ENCODE data around the gene MLLT6.

MLLT6 gene

DNA sequence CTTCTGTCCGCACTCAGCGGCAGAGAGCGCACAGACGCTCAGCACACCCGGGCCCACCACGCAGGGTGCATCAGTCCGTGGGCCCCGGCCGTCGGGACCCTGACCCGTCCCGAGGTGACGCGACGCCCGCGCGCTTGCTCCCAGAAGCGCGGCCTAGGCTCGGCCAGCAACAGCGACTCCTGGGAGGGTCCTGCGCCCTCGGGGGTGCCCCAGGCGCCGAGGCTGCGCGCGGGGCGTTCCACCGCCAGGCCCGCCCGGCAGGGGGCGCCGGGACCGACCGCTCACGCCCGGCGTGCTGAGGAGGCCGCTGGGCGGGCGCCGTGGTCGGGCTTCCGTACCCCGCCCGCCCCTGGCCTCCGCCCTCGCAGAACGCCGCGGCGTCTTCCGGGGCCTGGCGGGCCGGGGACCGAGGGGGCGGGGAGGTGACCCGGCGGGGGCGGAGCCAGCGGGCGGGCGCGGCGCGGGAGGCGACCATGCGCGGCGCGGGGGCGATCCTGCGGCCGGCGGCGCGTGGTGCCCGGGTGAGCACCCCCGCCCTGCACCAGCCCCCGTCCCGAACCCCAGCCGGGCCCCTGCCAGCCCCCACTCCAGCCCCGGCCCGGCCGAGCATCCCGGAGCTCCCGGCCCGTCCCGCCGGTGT lies 24.9 kb downstream of the MLLT6 start, which contains the start of gene CISD3:
TSS of gene CISD3 (plus strand) at position 456 of the 640 bp plus-strand sequence. CDS start at position 474, 18 bp downstream.
- peak; percentile 19 for DNase-seq

DNA sequence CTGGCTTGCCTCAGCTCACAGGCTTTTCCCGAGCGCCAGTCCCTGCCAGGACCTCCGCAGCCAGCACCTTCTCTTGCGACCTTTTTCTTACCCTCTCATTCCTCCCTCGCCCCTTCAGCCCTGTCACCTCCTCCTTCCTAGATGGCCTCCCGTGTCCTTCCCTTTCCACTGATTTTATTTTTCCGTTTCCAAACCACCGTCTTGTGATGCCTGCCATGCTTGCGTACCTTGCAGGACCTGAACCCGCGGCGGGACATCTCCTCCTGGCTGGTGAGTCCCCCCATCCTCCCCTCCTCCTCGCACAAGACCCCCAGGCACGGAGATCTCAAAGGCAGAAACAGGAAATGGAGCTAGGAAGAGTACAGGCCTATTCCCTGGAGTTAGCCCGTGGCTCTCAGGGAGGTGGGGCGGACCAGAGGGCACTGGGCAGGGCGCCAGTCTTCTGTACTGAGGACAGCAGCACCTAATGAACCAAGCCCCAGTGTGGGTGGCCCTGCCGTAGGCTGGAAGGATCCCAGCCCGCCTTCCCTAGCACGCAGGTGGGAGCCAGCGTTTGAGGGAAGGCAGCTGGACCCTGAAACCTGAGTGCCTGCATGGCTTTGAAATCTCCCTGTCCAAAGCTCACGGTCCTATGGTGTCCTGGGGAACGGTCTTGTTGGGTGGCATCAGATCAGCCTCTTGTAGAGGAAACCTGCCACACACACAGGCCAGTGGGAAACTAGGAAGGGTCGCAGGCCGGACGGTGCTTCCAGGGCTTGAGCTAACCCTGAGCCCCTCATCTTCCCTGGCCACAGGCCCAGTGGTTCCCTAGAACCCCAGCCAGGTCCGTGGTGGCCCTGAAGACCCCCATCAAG lies 25.7 kb downstream of the MLLT6 start:
- peak; percentile 49 for DNase-seq

DNA sequence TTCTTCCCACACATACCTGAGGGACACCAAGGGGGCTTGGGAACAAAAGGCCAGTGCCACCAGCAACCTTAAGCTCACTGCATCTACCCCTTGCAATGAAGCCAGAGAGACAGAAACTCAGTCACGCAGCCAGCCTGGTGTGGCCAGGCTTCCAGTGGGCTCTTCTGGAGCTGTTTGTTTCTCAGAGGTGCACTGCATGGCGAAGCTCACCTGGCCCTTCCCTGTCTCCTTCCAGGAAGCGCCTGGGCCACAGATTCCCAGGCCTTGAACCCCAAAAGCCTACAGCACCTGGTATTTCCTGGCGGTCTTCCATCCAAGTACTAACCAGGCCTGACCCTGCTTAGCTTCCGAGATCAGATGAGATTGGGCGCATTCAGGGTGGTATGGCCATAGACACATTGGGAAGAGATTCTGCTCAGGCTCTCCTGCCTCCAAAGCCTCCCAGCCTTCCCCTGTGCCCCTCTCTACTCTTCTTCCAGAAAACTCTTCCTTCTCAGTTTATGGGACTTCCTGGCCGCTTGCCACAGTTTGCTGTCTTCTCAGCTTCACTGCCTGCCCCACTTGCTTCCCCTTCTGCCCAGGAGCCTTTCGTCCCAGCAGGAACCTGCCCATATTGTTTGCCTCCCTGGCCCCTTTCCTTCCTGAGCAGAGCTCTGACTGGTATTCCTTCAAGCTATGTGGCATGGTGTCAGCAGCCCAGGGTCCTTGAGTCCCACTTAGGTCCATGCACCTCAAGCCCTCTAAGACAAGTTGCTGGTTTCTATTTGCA lies 26.6 kb downstream of the MLLT6 start:
- DNase-seq: no peak

DNA sequence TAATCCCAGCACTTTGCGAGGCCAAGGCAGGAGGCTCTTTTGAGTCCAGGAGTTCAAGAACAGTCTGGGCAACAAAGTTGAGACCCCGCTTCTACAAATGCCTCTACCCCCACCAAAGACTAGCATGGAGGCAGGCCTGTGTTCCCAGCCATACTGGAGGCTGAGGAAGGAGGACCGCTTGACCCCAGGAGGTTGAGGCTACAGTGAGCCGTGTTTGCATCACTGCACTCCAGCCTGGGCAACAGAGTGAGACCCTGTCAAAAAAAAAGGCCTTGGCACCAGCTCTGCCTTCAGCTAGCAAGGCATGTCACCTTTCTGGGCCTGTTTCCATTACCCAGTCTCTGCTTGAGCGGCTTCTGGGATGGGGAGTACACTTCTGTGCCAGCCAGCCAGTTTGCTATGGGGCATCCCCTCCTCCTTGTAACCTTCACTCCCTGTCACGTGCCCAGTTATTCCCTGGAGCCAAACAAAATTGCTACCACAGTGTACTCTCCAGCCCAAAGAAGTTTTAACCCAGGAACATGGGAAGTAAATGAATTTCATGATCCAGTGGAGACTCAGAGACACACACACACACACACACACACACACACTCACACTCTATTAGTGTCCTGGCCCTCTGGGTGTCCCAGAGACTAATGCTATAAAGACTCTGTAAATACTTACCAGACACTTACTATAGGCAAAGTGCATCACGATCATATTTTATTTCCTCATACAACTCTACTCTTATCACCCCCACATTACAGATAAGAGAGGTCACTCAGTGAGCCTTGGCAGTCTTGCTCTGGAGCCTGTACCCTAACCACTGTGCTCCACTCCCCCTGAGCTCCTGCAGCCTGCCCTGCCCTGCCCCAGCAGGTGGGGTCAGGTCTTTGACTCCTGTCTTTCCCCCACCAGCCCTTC lies 27.6 kb downstream of the MLLT6 start:
- no peak for DNase-seq

DNA sequence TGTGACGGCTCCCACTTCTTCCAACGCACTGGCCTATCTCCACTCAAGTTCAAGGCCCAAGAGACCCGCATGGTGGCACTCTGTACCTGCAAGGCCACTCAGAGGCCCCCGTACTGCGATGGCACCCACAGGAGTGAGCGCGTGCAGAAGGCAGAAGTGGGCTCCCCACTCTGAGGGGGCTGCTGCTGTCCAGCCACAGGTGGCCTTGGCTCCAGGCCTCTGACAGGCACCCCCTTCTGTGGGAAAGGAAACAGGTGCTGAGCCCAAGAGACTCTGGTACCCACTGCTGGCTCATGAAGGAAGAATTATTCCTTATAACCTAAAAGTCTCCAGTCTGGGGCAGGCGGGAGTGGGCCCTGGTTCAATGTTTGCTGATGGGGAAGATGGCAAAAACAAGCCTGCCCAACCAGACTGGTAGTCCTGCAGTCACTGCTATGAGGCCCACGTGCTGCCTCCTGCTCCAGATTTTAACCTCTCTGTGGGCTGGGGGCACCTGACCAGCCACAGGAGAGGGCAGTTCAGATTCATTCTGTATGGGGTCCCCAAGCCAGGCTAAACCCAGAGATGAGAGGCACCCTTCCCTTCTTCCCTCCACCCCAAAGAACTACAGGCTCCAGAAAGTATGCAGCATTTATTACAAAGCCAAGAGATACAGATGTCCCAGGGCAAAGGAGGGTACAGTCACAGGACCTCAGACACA lies 28.4 kb downstream of the MLLT6 start:
- DNase-seq: no peak

DNA sequence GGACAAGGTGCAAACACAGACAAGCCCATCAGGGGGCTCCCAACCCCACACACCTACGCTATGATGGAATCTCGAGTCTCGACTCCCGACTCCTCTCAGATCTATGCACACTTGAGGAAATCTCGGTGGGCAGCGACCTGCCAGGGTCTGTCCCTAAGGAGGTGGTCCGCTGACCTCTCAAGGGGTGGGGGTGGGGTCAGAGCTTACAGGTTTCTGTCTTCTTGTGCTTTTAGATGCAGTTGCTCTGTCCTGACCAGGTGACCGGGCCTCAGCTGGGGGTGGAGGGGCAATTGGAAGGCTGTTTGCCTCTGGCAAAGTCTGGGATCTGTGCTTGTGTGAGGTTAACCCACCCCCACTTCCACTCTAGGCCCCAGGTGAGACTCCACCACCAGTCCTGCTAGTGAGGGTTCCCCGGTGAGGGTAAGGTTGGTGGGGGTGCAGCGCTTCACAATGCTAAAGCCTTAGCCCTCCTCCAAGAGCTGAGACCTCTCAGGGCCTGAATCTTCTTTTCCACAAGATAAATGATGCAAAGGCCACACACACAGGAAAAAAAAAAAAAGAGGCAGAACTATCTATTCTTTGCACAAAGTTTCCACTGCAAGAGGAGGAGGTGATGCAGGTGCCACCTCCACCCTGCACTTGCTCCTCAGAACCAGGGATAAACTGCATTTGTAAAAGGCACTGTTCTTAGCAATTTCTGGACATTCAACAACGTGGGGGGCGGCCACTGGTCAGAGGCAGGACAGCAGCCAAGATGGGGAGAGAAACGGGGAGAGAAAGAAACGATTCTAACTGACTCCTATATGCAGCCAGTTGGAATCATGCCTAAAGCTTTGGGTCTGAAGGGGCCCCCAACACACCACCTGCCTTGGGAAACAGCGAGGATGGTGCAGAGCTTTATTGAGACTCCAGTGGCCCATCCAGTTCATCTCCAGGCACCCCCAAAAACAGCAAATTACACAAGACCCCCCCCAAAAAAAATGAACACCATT lies 29.2 kb downstream of the MLLT6 start:
- no peak for DNase-seq

DNA sequence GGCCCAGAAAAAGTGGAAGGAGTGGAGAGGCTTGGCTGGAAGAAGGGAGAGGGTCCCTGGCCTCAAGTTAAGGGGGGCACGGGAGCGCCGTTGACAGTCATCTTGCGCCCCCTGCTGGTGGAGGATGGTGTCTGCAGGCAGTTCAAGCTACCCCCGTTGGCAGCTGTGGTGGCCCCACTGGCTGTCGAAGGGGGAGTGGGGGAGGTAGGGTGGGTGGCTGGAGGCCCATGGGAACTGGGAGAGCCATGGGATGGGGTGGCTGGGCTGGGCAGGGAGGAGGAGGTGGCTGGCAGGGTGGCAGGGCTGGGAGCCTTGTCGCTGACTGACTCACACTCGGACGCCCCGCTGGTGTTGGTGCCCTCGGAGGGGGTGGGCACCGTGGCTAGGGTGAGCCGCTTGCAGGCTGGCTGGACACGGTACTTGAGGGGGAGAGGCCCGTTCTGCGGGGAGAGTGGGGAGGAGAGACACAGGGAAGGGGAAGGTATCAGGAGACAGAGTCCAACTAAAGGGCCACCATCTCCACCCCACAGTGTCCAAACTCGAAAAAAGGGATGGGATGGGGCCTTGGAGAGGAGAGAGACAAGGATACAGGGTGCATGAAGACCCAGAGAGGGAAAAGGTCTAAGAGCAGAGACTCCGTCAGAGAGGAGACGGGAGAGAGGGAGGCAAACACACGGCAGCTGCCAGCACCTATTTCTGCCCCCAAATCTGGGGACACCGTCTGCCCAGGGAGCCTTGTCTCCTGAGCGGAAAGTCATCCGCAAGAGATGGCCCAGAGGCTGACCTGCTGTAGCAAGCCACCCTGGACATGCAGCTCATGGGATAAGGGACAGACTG lies 30.3 kb downstream of the MLLT6 start:
- DNase-seq: no peak

DNA sequence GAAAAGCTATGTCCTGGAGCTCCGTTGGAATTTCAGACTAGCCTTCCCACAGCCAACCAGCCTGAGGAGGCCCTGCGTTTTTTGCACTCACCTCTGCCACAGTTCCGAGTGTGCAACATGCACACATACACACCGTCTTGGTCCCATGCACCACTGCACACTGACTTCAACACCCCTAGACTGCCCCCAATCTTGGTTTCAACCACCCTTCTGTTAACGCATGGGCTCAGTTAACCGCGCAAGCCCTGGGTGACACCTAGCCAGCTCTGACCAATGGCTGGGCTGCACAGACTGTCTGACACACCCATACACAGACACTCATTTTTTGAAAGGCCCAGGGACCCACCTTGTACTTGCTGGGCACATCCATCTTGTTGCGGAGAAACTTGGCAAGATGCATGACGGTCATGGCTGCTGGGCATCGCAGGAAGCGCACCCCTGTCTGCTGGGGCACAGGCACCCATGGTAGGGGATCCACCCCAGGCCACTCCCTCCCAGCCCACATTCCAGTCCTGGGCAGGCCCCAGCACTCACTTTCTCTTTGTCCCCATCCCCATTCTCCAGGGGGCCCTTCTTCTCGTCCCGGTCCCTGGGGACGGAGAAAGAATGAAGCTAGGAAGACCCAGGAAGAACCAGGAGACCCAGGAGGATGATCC lies 33.1 kb downstream of the MLLT6 start:
- DNase-seq: no peak

DNA sequence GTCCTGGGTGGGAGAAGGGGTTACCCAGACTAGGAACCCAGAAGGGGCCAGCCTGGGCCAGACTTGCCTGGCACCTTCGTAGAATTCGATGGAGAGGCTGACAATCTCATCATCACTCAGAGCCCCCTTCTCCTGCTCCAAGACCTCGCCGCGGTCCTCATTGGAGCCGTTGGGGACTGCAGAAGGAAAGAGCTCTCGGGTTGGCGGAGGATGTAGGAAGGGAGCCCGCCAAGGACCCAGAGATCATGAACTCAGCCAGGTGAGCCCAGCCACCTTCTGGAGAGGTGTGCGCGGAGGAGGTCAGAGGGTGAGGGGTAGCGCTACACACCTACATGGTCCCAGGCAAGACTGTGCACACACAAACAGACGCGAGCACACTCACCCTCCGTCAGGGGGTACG lies 33.6 kb downstream of the MLLT6 start:
- DNase-seq: no peak

DNA sequence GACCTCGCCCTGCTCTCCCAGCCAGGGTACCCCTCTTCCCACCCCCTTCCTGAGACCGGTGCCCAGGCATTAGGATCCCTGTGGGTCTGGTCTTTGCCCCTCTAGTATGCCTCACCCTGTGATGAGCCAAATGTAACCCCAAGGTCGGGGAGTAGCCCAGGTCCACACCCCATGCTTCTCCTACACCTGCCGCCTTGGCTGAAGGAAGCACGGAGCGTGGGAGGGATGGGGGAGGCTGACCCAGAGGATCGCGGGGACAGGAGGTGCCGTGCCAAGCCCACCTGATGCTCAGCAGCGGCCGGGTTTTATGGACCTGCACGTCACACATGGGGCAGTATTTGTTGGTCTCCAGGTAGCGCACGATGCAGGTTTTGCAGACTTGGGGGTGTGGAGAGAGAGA lies 34.2 kb downstream of the MLLT6 start:
- no peak for DNase-seq

DNA sequence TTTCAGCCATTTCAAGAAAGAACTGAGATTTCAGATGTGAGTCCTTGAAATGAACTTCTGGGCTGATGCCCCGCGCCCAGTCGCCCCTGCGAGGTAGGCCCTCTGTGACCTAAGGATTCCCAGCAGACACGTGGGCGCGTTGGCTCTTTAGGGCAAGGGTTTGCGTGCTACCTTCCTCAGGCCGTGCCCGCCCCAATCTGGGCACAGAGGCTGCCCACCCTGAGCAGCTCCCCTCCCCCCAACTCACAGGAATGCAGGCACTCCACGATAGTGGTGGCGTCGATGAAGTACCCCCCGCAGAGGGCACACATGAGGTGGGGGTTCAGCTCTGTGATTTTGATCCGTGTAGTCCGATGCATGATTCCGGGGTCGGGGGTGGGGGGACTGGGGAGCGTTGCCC lies 35.0 kb downstream of the MLLT6 start:
- no peak for DNase-seq

DNA sequence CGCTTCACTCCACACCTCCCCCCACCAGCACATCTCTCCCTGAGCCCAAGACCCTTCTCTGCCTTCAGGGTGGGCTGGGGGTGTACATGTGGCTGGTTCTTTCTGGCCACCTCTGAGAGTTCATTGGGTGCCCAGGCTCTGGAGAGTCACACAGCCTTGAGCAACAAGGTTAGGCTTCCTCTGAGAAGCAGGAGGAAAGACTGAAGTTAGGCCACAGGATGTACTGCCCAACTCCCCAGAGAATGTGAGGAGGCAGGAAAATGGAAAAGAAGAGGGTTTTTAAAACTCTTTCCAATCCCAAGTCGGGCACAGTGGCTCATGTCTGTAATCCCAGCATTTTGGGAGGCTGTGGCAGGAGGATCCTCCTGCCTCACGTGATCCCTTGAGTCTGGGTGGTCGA lies 35.7 kb downstream of the MLLT6 start:
- DNase-seq: no peak

DNA sequence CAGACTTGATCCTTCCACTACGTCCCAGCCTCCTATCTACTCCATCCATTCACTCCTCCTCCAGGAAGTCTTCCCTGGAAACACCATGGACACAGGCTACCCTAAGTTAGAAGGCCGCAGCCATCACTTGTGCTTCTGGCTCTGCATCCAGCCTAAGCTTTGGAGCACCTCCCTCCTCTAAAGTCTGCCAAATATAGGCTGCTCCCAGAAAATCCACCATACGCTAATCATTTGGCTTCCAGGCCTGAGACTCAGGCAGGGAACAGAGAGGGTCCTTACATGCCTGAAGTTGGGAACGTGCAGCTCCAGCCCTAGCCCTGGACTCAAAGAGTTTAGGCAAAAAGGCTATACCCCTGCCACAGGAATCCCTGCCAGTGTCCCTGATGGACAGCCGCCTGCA lies 36.4 kb downstream of the MLLT6 start:
- no peak for DNase-seq

DNA sequence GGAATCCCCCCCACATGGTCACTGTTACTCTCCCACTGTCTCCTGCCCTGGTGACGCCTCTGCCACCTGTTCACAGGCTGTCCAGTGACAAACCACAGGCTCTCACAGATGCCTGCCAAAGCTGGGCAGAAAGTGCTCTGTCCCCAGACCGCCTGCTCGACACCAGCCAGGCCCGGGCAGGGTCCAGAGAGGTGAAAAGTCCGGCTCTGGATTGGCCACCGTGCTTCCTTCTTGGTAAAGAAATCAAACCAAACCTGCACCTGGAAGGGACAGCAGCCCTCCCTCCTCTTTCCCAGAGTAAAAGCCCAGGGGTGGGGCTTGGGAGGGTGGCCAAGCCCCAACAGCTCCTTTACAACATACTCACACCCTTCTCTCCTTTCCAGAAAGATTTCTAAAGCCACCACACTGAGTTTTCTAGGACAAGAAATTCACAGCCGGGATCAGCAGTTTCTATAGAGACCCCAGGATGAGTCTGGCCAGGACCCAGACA lies 36.9 kb downstream of the MLLT6 start:
- DNase-seq: no peak

DNA sequence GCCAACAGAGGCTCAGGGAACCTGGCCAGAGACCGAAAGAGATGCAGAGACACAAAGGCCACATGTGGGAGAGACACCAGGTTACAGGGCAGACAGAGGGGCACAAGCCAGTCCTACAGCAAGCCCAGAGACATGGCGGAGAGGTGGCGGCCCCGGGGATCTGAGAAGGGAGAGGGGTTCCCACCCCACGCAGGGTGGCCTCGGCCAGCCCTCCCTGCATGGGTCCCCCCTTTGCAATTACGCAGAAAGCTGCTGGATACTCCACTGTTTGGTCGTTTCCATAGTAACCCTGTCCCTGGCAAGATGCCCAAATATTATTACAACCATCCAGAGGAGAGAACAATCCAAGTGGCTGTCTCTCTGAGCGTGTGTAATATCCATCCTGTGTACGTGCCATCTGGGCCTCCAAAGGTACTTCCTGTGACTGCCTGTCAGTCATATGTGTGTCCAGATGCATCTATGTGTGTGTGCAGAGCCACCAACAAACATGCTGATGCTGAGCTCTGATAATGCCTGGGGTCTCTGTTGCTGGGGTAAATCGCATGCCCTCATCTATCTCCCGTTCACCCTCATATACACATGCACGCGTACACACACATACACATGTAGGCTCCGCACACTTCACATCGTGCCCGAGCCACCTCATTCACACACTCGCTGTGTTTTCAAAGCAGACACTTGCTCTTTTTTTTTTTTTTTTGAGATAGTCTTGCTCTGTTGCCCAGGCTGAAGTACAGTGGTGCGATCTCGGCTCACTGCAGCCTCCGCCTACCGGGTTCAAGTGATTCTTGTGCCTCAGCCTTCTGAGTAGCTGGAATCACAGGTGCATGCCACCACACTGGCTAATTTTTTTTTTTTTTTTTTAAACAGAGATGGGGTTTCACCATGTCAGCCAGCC lies 37.6 kb downstream of the MLLT6 start:
- no peak for DNase-seq

DNA sequence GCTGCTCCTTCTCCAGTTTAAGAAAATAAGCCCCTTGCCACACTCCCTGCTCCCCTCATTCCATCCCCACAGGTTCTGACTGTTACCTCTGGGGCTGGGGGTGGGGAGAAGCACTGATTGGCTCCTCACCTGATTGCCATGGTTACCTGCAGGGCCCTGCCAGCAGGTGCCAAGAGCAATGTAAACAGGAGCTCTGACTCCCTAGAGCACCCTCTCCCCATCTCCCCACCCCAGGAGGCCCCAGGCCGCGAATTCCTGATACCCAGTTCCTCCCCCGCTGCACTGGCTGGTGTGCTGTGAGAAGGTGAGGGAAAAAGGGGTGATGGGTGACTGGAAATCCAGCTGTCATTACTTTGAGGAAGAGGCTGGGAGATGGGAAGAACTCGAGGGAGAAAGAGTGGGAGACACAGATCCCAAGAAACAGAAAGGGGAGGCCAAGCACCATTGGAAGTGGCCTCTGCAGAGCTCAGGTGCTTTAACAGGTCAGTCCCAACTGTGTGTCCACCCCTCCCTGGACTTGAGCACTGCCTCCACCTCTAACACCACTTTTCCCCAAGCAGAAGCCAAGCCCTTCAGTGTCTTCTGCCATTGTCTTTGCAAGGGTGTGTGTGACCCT lies 38.6 kb downstream of the MLLT6 start:
- no peak for DNase-seq

DNA sequence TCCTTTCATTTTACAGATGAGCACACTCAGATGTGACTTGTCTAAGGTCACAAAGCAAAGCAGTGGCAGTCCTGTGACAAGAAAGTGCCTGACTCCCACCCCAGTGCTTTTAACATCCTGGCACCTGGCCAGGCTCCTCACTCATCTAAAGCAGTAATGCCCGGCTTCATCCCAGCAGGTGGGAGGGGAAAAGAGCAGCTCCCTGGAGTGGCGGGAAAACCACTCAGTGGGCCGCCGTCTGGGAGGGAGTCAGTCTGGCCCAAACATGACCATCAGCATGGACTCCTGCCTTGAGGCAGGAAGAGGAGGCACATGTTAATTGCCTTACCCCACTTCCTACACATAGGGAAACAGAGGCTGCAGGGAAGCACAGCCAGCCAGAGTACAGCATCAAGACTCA lies 40.5 kb downstream of the MLLT6 start:
- DNase-seq: peak; percentile 29

All from SHP77 treated with DMSO at 0.1 percent for 48 hours (cell line).